OCI-LY7 (cell line): ENCODE measurements around the gene TBC1D8. TPM values are rescaled to one million over a fixed set of nuclear protein-coding genes. Genes with fewer than 3 reads are reported as not detected.

ENCODE experiments used
- BruUV-seq: library from RNA; stranded (reverse); fragments of 400-500 nt; replicated peaks from 2 replicates; lab custom pipeline; 2021; lab: Mats Ljungman, UMichigan
- CTCF ChIA-PET: fragments of 300-600 bp; sonication (Branson Sonifier 250); formaldehyde crosslinking; loops from one replicate; lab custom pipeline; 2022; ENCODE audit warnings: antibody characterized with exemption; ENCODE audit not compliant: unreplicated experiment; lab: Charles Lee
- POLR2A ChIA-PET: fragments of 300-600 bp; sonication (Branson Sonifier 250); formaldehyde crosslinking; loops from one replicate; lab custom pipeline; 2022; ENCODE audit warnings: antibody characterized with exemption; lab: Charles Lee
- DNase-seq: peaks from one replicate; pipeline ENCODE4 v3.0.0-alpha.2; 2015; ENCODE audit warnings: low spot score
- H2AFZ ChIP-seq: fragments of 200-600 bp; sonication (generic), shearing (Covaris generic); 2 replicates; pipeline ENCODE4 v1.6.1; 2014; ENCODE audit warnings: mild to moderate bottlenecking, antibody characterized with exemption, low read length, moderate library complexity
- H3K27ac ChIP-seq: fragments of 200-600 bp; sonication (generic); 2 replicates; pipeline ENCODE4 v1.5.1; 2014; ENCODE audit warnings: mixed run types, low read depth, mild to moderate bottlenecking, moderate library complexity, low read length, inconsistent platforms; ENCODE audit not compliant: poor library complexity, severe bottlenecking
- H3K36me3 ChIP-seq: fragments of 200-600 bp; sonication (generic); 2 replicates; pipeline ENCODE4 v1.6.1; 2014; ENCODE audit warnings: mild to moderate bottlenecking, antibody characterized with exemption, low read length, moderate library complexity, mixed read lengths; ENCODE audit not compliant: insufficient read depth
- H3K4me1 ChIP-seq: fragments of 200-600 bp; sonication (generic); 2 replicates; pipeline ENCODE4 v1.5.1; 2014; ENCODE audit warnings: mild to moderate bottlenecking, low read length; ENCODE audit not compliant: insufficient read depth, poor library complexity, severe bottlenecking
- H3K4me2 ChIP-seq: fragments of 200-600 bp; sonication (generic); 2 replicates; pipeline ENCODE4 v1.6.1; 2014; ENCODE audit warnings: mild to moderate bottlenecking, low read length
- H3K4me3 ChIP-seq: fragments of 200-600 bp; sonication (generic); 2 replicates; pipeline ENCODE4 v1.5.1; 2014; ENCODE audit warnings: mild to moderate bottlenecking, low read depth, low read length; ENCODE audit not compliant: poor library complexity, severe bottlenecking
- H3K79me2 ChIP-seq: fragments of 200-600 bp; sonication (generic); 2 replicates; pipeline ENCODE4 v1.6.1; 2016; ENCODE audit warnings: low read depth, mild to moderate bottlenecking, low read length, moderate library complexity, mixed read lengths; ENCODE audit not compliant: insufficient read depth
- H3K9me2 ChIP-seq: fragments of 200-600 bp; sonication (generic); 2 replicates; pipeline ENCODE4 v1.6.1; 2016; ENCODE audit warnings: mild to moderate bottlenecking, low read length, mixed read lengths; ENCODE audit not compliant: insufficient read depth
- H3K9me3 ChIP-seq: fragments of 200-600 bp; sonication (generic); 2 replicates; pipeline ENCODE4 v1.6.1; 2014; ENCODE audit warnings: mild to moderate bottlenecking, mixed run types, low read length, mixed read lengths
- H4K20me1 ChIP-seq: fragments of 200-600 bp; sonication (generic); 2 replicates; pipeline ENCODE4 v1.6.1; 2014; ENCODE audit warnings: mild to moderate bottlenecking, antibody characterized with exemption, low read length, moderate library complexity, mixed read lengths; ENCODE audit not compliant: insufficient read depth
- EZH2phosphoT487 ChIP-seq: fragments of 200-600 bp; sonication (generic); IDR thresholded peaks from 2 replicates; pipeline ENCODE4 v1.6.1; 2018; ENCODE audit warnings: low read depth, borderline replicate concordance, mild to moderate bottlenecking, mixed run types, antibody characterized with exemption, low read length, moderate library complexity, mixed read lengths
- intact Hi-C: fragments of 100-400 bp; cut with micrococcal nuclease; formaldehyde crosslinking; loops from one replicate; pipeline ENCODE4 v1.10.0; 2022; ENCODE audit not compliant: unreplicated experiment
- total RNA-seq, 2 experiments: library from RNA; depleted of rRNA in 1 of 2; stranded (reverse); fragments of >200 nt in 1 of 2; shearing (Covaris generic) in 1 of 2; gene quantifications; 2 replicates each; pipeline ENCODE4 v1.2.3, GENCODE V29; 2014 to 2022
- TF ChIP-seq, protein P1 (sequence below): fragments of 200-600 bp; sonication (generic); conservative IDR thresholded peaks from 2 replicates; pipeline ENCODE4 v1.5.1; 2014; ENCODE audit warnings: mild to moderate bottlenecking, antibody characterized with exemption, low read length, moderate library complexity, mixed read lengths

The TBC1D8 gene
- total RNA-seq, 2 experiments from 2014 or later, result 0.22 to 0.49 TPM

DNA sequence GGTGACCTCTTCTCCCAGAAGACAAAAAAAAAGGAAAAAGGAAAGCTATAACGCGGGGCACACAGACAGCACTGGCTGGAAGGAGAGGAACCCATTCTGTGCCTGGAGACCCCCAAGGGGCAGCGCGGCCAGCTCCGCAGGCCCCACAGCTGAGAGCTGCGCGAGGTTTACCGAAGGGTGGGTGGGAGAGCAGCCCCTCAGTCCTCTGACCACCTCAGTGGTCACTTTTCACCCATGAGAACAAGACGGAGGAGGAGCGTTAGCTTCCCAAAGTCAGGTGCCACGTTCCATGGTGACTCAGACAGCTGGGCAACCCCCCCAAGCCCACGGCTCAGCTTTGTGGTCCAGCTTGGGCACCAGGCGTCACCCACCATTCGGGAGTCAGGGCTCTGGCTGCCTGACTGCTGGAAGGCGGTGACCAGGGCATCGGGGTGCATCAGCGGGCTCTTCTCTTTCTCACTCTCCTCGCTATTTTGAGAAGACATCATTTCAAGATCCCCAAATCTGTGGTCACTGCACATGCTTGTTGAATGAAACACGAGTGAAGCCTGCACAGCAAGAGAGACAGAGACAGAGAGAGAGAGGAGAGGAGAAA, 113.9 kb downstream of the TBC1D8 start:
- H3K79me2 ChIP-seq, result no peaks in the 10 kb centered on the region
- H3K36me3 ChIP-seq, result no peaks in the 10 kb centered on the region
- H2AFZ ChIP-seq, result no peak overlapping the region
- TF ChIP-seq, protein P1, sequence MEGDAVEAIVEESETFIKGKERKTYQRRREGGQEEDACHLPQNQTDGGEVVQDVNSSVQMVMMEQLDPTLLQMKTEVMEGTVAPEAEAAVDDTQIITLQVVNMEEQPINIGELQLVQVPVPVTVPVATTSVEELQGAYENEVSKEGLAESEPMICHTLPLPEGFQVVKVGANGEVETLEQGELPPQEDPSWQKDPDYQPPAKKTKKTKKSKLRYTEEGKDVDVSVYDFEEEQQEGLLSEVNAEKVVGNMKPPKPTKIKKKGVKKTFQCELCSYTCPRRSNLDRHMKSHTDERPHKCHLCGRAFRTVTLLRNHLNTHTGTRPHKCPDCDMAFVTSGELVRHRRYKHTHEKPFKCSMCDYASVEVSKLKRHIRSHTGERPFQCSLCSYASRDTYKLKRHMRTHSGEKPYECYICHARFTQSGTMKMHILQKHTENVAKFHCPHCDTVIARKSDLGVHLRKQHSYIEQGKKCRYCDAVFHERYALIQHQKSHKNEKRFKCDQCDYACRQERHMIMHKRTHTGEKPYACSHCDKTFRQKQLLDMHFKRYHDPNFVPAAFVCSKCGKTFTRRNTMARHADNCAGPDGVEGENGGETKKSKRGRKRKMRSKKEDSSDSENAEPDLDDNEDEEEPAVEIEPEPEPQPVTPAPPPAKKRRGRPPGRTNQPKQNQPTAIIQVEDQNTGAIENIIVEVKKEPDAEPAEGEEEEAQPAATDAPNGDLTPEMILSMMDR, result no peak
- TF ChIP-seq EZH2phosphoT487, result no peak
- H4K20me1 ChIP-seq, result no peaks in the 10 kb centered on the region
- no TSS peak for BruUV-seq
- H3K9me3 ChIP-seq, result no peaks in the 10 kb centered on the region
- H3K4me1 ChIP-seq, result no peaks in the 10 kb centered on the region
- H3K4me2 ChIP-seq, result no peak overlapping the region
- CTCF ChIA-PET, result interaction anchor here (1.3 kb wide), 1 partner anchor 214 kb away, joined by 4 read pairs; no protein-coding TSS in a partner anchor
- no peak for DNase-seq
- POLR2A ChIA-PET, result no interaction called here
- H3K4me3 ChIP-seq, result no peak overlapping the region
- intact Hi-C loops, result loop anchor here (2.0 kb wide), 1 partner anchor 116 kb away; no protein-coding TSS in a partner anchor
- no peak overlapping the region for H3K27ac ChIP-seq
- H3K9me2 ChIP-seq, result no peaks in the 10 kb centered on the region

DNA sequence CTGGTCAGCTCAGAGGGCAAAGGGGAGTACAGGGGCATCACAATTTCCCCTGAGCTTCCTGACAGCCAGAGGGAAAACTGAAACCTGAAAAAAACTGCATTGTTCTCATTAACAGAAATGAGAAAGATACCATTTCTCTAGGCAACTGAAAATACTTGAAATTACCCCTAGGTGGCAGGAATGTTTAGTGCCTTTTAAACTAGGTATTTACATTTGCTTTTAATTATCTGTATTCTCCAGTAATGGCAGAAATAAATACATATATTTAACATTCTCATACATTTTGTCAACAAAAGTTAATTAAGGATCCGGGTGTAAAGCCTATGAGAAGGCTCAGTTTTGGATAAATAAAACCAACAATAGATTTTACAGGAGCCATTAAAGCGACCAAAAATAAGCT, 114.6 kb downstream of the TBC1D8 start:
- Histone ChIP-seq H3K4me3 (no peak overlapping the region), H3K36me3 (no peaks in the 10 kb centered on the region), H3K27ac (no peak overlapping the region), H3K9me2 (no peaks in the 10 kb centered on the region), H2AFZ (no peak overlapping the region), H3K79me2 (no peaks in the 10 kb centered on the region), H4K20me1 (no peaks in the 10 kb centered on the region), H3K9me3 (no peaks in the 10 kb centered on the region), H3K4me1 (no peaks in the 10 kb centered on the region), H3K4me2 (no peak overlapping the region)
- peak; percentile 14 for DNase-seq
- intact Hi-C loops, result loop anchor here (2.0 kb wide), 1 partner anchor 116 kb away; no protein-coding TSS in a partner anchor
- ChIA-PET POLR2A (no interaction called here), CTCF (interaction anchor here (1.3 kb wide), 1 partner anchor 214 kb away, joined by 4 read pairs; no protein-coding TSS in a partner anchor)
- no peak for TF ChIP-seq EZH2phosphoT487
- TF ChIP-seq, protein P1, result peak; percentile 75
- no TSS peak for BruUV-seq
